AG04450 (cell line): ENCODE measurements around the gene MLIP. TPM values are rescaled to one million over a fixed set of nuclear protein-coding genes. Genes with fewer than 3 reads are reported as not detected.

ENCODE experiments used
- CTCF ChIA-PET: fragments of 300-600, 350-600 bp; formaldehyde crosslinking; extraction: SDS; loops from one replicate; lab custom pipeline; 2022; ENCODE audit warnings: antibody characterized with exemption, inconsistent platforms; lab: Charles Lee
- POLR2A ChIA-PET: fragments of 350-600 bp; formaldehyde crosslinking; extraction: SDS; loops from one replicate; lab custom pipeline; 2021; ENCODE audit warnings: antibody characterized with exemption, inconsistent platforms; lab: Yijun Ruan, JAX
- DNase-seq: peaks from one replicate; pipeline ENCODE4 v3.0.0-alpha.2; 2011; ENCODE audit warnings: low read depth, low spot score
- H3K27ac ChIP-seq: one replicate; pipeline ENCODE4 v1.5.1; 2012; ENCODE audit warnings: low read depth, low read length, control low read depth
- H3K27me3 ChIP-seq: one replicate; pipeline ENCODE4 v1.6.0; 2012; ENCODE audit warnings: low read length; ENCODE audit not compliant: control insufficient read depth, insufficient read depth
- H3K4me3 ChIP-seq: 2 replicates; pipeline ENCODE4 v1.5.1; 2011; ENCODE audit warnings: mild to moderate bottlenecking, low read depth, low read length, control low read depth
- H3K9me3 ChIP-seq: 2 replicates; pipeline ENCODE4 v1.5.1; 2012; ENCODE audit warnings: low read length; ENCODE audit not compliant: control insufficient read depth, insufficient read depth
- CTCF ChIP-seq: IDR thresholded peaks from 2 replicates; pipeline ENCODE4 v1.5.1; 2011; ENCODE audit warnings: low read depth, low read length, control low read depth, inconsistent platforms
- polyA plus RNA-seq: library from polyadenylated mRNA; depleted of rRNA; stranded (reverse); fragments of >200 nt; gene quantifications from 2 replicates; pipeline ENCODE4 v1.2.3, GENCODE V29; 2011

The MLIP gene
- polyA plus RNA-seq, 1 experiment = not detected

- Histone ChIP-seq H3K27me3 (no peaks in the 10 kb centered on the region), H3K4me3 (no peak overlapping the region), H3K9me3 (no peaks in the 10 kb centered on the region), H3K27ac (no peak overlapping the region)
- DNase-seq = no peak
- ChIA-PET POLR2A (no interaction called here), CTCF (interaction anchor here (0.6 kb wide), 1 partner anchor 16 kb away, joined by 3 read pairs; no protein-coding TSS in a partner anchor)
- no peak for TF ChIP-seq CTCF
Measured at GRCh38 chr6:54307439-54307910, 196.2 kb downstream of the MLIP start.

DNA sequence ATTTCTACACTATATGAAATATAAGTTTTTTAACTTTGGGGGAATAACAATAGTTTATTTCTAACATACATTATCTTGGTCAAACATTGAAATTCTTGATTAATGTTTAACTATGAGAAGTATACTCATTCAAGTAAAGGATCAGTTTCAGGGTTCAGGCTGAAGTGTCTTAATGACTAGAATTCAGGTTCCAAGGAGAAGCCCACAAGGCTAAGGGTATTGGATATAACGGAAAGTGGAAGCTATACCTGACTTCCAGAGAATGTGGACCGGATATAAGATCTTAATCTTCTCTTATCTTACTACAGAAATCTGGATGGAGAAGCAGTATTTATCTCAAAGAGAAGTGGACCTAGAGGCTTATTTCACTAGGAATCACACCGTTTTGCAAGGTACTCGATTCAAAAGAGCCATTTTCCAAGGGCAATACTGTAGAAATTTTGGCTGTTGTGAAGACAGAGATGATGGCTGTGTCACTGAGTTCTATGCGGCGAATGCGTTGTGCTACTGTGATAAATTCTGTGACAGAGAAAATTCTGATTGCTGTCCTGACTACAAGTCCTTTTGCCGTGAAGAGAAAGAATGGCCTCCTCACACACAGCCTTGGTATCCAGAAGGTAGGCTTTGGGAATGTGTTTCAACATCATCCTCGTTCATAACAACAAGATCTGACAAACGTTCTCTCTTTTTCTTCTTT is 197.2 kb downstream of the MLIP start, which contains the start of gene TINAG:
Gene TINAG (plus strand): TSS at position 153 of the 697 bp plus-strand sequence. CDS start 110 bp downstream, at position 263.
- H3K9me3 ChIP-seq = no peaks in the 10 kb centered on the region
- POLR2A ChIA-PET = no interaction called here
- CTCF ChIA-PET = interaction anchor here (0.6 kb wide), 1 partner anchor 17 kb away, joined by 3 read pairs; no protein-coding TSS in a partner anchor
- DNase-seq = no peak
- no peak for TF ChIP-seq CTCF
- H3K27ac ChIP-seq = no peak within 1 kb of the TSS
- no peaks in the 10 kb centered on the region for H3K27me3 ChIP-seq
- H3K4me3 ChIP-seq = no peak within 1 kb of the TSS

- H3K27me3 ChIP-seq = no peaks in the 10 kb centered on the region
- POLR2A ChIA-PET = no interaction called here
- TF ChIP-seq CTCF = no peak
- no peak for DNase-seq
- H3K4me3 ChIP-seq = no peak overlapping the region
- no peaks in the 10 kb centered on the region for H3K9me3 ChIP-seq
- CTCF ChIA-PET = no interaction called here
- H3K27ac ChIP-seq = no peak overlapping the region
Measured at GRCh38 chr6:54308986-54309315, 197.7 kb downstream of the MLIP start.

DNA sequence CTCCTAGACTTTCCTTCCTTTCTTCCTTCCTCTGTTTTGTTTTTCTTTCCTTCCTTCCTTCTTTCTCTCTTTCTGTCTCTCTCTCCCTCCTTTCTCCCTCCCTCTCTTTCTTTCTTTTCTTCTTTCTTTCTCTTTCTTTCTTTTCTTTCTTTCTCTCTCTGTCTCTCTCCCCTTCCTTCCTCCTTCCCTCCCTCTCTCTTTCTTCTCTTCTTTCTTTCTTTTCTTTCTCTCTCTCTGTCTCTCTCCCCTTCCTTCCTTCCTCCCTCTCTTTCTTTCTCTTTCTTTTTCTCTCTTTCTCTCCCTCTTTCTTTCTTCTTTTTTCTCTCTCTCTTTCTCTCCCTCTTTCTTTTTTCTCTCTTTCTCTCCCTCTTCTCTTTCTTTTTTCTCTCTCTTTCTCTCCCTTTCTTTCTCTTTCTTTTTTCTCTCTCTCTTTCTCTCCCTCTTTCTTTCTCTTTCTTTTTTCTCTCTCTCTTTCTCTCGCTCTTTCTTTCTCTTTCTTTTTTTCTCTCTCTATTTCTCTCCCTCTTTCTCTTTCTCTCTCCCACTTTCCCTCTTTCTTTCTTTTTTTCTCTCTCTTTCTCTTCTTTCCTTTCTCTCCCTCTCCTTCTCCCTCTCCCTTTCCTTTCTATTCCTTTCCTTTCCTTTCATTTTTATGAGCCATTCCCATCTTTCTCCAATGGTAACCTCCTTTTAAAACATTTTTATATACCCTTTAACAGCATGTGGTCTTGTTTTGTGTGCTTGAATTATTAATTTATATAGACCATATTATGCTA is 199.3 kb downstream of the MLIP start:
- DNase-seq = no peak
- Histone ChIP-seq H3K9me3 (no peaks in the 10 kb centered on the region), H3K27me3 (no peaks in the 10 kb centered on the region), H3K4me3 (no peak overlapping the region), H3K27ac (no peak overlapping the region)
- ChIA-PET POLR2A (no interaction called here), CTCF (no interaction called here)
- no peak for TF ChIP-seq CTCF

- ChIA-PET CTCF (interaction anchor here (0.9 to 1.0 kb wide), 2 partner anchors 19 to 72 kb away, joined by 3 read pairs; no protein-coding TSS in a partner anchor), POLR2A (no interaction called here)
- DNase-seq = no peak
- Histone ChIP-seq H3K9me3 (no peaks in the 10 kb centered on the region), H3K27ac (no peak overlapping the region), H3K4me3 (no peak overlapping the region), H3K27me3 (no peaks in the 10 kb centered on the region)
- no peak for TF ChIP-seq CTCF
Measured at GRCh38 chr6:54315656-54316055, 204.4 kb downstream of the MLIP start.
